ENCODE data around the gene PADI4.

The PADI4 gene

DNA sequence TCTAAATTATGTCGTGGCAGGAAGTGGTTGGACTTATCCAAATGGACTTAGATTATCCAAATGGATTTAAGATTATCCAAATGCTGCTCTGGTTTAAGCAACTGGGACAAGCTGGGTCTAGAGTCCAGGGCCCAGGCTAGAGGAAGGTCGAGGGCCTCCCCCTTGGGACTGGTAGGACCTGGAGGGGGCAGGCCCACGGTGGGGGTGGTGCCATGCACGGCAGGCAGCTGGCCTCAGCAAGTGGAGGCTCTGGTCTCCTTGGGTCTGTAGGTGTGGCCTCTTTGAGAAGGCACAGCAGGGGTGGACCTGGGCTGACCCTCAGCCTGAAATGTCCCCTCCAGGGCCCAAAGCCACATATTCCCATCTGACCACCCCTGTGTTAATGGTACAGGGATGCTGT is 93.8 kb downstream of the PADI4 start:
- no peaks in the 10 kb centered on the region for H3K36me3 ChIP-seq (replicated peaks; ENCODE audit: low read depth, low read length)

DNA sequence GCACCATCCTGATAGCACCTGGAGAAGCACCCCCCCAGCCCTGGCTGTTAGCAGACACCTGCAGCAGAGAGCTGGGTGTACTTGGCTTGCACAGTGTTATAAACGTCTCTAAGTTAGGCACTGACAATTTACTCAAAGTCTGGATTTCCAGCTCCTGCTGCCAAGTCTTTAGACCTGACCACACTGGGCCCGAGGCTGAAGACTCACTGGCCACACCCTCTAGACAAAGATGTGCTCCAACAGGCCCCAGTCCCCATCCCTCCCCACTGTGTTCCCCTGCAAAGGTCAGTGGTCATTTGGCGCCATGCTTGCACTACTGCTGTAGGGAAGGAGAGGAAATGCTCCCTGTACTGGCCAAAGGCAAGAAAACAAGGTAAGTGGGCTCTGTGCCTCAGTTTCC is 95.1 kb downstream of the PADI4 start:
- Histone ChIP-seq H3K4me3 (ENCODE audit: low read length) (no peak overlapping the region), H3K4me1 (ENCODE audit: low read length) (no peaks in the 10 kb centered on the region), H3K4me2 (ENCODE audit: low read length) (no peak overlapping the region), H4K20me1 (ENCODE audit: insufficient read depth, low read length) (no peaks in the 10 kb centered on the region), H3K36me3 (replicated peaks; ENCODE audit: low read depth, low read length) (no peaks in the 10 kb centered on the region), H3K9me3 (ENCODE audit: insufficient read depth, low read length) (no peaks in the 10 kb centered on the region), H3K27me3 (ENCODE audit: low read depth, low read length) (0 out of 2 replicates have a peak, but pooled peaks cover under 1% of the 10 kb centered on the region), H2AFZ (ENCODE audit: low read depth, low read length) (no peak overlapping the region), H3K79me2 (ENCODE audit: low read length) (no peaks in the 10 kb centered on the region), H3K9ac (ENCODE audit: low read length) (no peak overlapping the region), H3K27ac (ENCODE audit: low read length) (no peak overlapping the region)
- TF ChIP-seq EZH2phosphoT487 (IDR thresholded peaks at IDR 0.05; ENCODE audit: low read depth): no peak
- TF ChIP-seq, protein P1, sequence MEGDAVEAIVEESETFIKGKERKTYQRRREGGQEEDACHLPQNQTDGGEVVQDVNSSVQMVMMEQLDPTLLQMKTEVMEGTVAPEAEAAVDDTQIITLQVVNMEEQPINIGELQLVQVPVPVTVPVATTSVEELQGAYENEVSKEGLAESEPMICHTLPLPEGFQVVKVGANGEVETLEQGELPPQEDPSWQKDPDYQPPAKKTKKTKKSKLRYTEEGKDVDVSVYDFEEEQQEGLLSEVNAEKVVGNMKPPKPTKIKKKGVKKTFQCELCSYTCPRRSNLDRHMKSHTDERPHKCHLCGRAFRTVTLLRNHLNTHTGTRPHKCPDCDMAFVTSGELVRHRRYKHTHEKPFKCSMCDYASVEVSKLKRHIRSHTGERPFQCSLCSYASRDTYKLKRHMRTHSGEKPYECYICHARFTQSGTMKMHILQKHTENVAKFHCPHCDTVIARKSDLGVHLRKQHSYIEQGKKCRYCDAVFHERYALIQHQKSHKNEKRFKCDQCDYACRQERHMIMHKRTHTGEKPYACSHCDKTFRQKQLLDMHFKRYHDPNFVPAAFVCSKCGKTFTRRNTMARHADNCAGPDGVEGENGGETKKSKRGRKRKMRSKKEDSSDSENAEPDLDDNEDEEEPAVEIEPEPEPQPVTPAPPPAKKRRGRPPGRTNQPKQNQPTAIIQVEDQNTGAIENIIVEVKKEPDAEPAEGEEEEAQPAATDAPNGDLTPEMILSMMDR (IDR thresholded peaks at IDR 0.05; ENCODE audit: low read depth, low read length): no peak

More for the DNA sequence above, 93.8 kb downstream of the PADI4 start:
- Histone ChIP-seq H3K4me3 (ENCODE audit: low read length) (no peak overlapping the region), H3K4me2 (ENCODE audit: low read length) (no peak overlapping the region), H3K9ac (ENCODE audit: low read length) (no peak overlapping the region), H3K4me1 (ENCODE audit: low read length) (no peaks in the 10 kb centered on the region), H3K9me3 (ENCODE audit: insufficient read depth, low read length) (no peaks in the 10 kb centered on the region), H3K27ac (ENCODE audit: low read length) (no peak overlapping the region), H4K20me1 (ENCODE audit: insufficient read depth, low read length) (no peaks in the 10 kb centered on the region), H3K79me2 (ENCODE audit: low read length) (no peaks in the 10 kb centered on the region), H2AFZ (ENCODE audit: low read depth, low read length) (no peak overlapping the region), H3K27me3 (ENCODE audit: low read depth, low read length) (0 out of 2 replicates have a peak, but pooled peaks cover 2% of the 10 kb centered on the region)
- TF ChIP-seq, protein P1 (IDR thresholded peaks at IDR 0.05; ENCODE audit: low read depth, low read length): no peak
- TF ChIP-seq EZH2phosphoT487 (IDR thresholded peaks at IDR 0.05; ENCODE audit: low read depth): no peak

DNA sequence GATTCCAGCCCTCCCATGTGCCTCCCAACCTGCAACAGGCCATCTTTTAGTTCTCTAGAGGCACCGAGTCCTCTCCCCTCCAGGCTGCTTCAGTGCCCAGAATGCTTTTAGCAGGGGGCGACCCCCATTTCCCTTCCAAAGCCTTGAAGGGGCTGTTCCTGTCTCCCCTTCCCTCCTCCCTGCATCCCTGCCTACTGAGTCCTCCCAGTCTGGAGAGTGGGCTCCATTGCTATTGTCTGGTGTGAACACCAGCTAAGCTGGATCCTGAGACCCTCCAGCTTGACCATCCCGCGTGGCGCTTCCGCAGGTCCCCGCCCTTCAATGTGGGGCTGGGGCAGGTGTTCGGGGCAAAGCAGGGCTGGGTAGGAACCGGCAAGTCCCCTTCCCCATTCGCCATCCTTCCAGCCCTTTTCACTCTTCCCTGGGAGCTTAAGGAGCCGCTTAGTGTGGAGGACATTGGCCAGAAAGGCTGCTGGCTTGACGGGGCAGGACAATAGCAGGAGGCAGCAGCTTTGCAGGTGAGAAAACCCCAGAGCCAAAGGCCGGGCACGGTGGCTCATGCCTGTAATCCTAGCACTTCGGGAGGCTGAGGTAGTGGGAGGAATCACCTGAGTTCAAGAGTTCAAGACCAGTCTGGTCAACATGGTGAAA is 96.2 kb downstream of the PADI4 start:
- Histone ChIP-seq H3K4me2 (ENCODE audit: low read length) (no peak overlapping the region), H3K27me3 (ENCODE audit: low read depth, low read length) (no peaks in the 10 kb centered on the region), H3K79me2 (ENCODE audit: low read length) (no peaks in the 10 kb centered on the region), H3K36me3 (replicated peaks; ENCODE audit: low read depth, low read length) (no peaks in the 10 kb centered on the region), H3K9ac (ENCODE audit: low read length) (no peak overlapping the region), H2AFZ (ENCODE audit: low read depth, low read length) (no peak overlapping the region), H3K27ac (ENCODE audit: low read length) (no peak overlapping the region), H3K4me1 (ENCODE audit: low read length) (no peaks in the 10 kb centered on the region), H3K9me3 (ENCODE audit: insufficient read depth, low read length) (no peaks in the 10 kb centered on the region), H4K20me1 (ENCODE audit: insufficient read depth, low read length) (no peaks in the 10 kb centered on the region), H3K4me3 (ENCODE audit: low read length) (no peak overlapping the region)
- TF ChIP-seq EZH2phosphoT487 (IDR thresholded peaks at IDR 0.05; ENCODE audit: low read depth): no peak
- TF ChIP-seq, protein P1 (IDR thresholded peaks at IDR 0.05; ENCODE audit: low read depth, low read length): no peak

DNA sequence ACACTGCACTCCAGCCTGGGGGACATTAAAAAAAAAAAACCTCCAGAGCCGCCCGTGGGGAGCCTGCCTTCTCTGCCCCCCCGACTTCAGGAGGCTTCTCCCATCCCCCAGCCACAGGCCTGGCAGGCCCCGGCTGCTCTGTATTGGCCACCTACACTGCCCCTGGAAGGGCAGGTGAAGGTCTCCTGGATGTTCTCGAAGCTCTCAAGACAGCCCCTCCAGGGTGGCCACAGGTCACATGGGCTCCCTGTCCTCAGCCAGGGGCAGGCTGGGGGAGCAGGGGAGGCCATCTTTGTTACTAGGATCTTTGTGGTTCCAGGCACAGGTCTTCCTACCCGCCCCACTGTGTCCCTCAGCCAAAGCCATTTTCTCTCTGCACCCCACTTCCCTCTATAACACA is 96.8 kb downstream of the PADI4 start:
- Histone ChIP-seq H3K4me2 (ENCODE audit: low read length) (no peak overlapping the region), H3K9ac (ENCODE audit: low read length) (no peak overlapping the region), H3K27ac (ENCODE audit: low read length) (no peak overlapping the region), H3K36me3 (replicated peaks; ENCODE audit: low read depth, low read length) (peaks cover 3% of the 10 kb centered on the region), H3K9me3 (ENCODE audit: insufficient read depth, low read length) (no peaks in the 10 kb centered on the region), H3K27me3 (ENCODE audit: low read depth, low read length) (no peaks in the 10 kb centered on the region), H2AFZ (ENCODE audit: low read depth, low read length) (no peak overlapping the region), H3K79me2 (ENCODE audit: low read length) (no peaks in the 10 kb centered on the region), H3K4me3 (ENCODE audit: low read length) (no peak overlapping the region), H3K4me1 (ENCODE audit: low read length) (no peaks in the 10 kb centered on the region), H4K20me1 (ENCODE audit: insufficient read depth, low read length) (0 out of 2 replicates have a peak, but pooled peaks cover 4% of the 10 kb centered on the region)
- no peak for TF ChIP-seq EZH2phosphoT487 (IDR thresholded peaks at IDR 0.05; ENCODE audit: low read depth)
- TF ChIP-seq, protein P1 (IDR thresholded peaks at IDR 0.05; ENCODE audit: low read depth, low read length): no peak
